Measurements from ENCODE around the gene LRTM1. TPM values are rescaled to one million over a fixed set of nuclear protein-coding genes. Genes with fewer than 3 reads are reported as not detected.

LRTM1 gene
- polyA plus RNA-seq, 3 donors: not detected

DNA sequence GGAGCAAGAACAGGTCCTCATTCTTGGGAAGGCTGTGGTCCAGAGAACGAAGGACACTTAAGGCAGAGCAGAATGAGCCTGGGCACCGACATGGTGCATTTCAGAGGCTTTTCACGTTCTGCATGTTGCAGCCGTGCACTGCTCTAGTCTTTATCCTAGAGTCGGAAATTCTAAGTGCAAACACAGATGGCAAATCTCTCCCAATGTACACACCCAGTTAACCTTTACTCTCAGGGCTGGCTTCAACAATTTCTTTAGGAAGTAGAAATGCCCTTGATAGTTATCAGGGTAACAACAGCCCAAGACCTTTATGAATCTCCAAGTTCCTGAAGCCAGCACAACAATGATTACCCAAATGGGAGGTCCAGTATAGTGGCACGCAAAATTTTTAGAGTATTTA, 39.1 kb upstream of the LRTM1 start:
- H3K9ac ChIP-seq (ENCODE audit: insufficient read depth, low read length, poor library complexity, severe bottlenecking): no peak overlapping the region
- H3K79me2 ChIP-seq (ENCODE audit: insufficient read depth, low read length): peaks cover 37% of the 10 kb centered on the region
- no peaks in the 10 kb centered on the region for H3K9me3 ChIP-seq (replicated peaks in 1 of 2; ENCODE audit: control insufficient read depth in 1 of 2, insufficient read depth in 1 of 2, low read length in 2 of 2)
- peaks cover 81 to 91% of the 10 kb centered on the region in 2 donors for H3K4me1 ChIP-seq (ENCODE audit: control insufficient read depth in 1 of 2, insufficient read depth in 2 of 2, low read length in 2 of 2)
- no peaks in the 10 kb centered on the region for H3K27me3 ChIP-seq (ENCODE audit: control insufficient read depth in 2 of 2, insufficient read depth in 2 of 2, low read length in 2 of 2)
- 88% methylated on average over 3 of the region's 6 CpGs for WGBS (ENCODE audit: insufficient coverage)
- intact Hi-C loops (cut with micrococcal nuclease): no loop called here
- H2AFZ ChIP-seq (ENCODE audit: insufficient read depth, low read depth, low read length, poor library complexity, severe bottlenecking): no peak overlapping the region
- Mint-ChIP-seq H3K9me3 (peaks cover 0 to 3% (median 0%) of the 10 kb centered on the region in 7 donors), H3K27me3 (ENCODE audit: low read depth in 3 of 3) (peaks cover 0 to 2% (median 0%) of the 10 kb centered on the region in 3 donors), H3K36me3 (peaks cover 9% of the 10 kb centered on the region in 2 donors), H3K27ac (peak overlapping the region; percentile 66 to 92 (median 84)), H3K4me3 (peak overlapping the region in 1 of 2 donors; percentile 90), H3K4me1 (peaks cover 86% of the 10 kb centered on the region)
- H3K4me3 ChIP-seq (replicated peaks in 1 of 3; ENCODE audit: low read depth in 2 of 3, low read length in 3 of 3): peak overlapping the region in 1 of 3 experiments; percentile 81
- no peak for DNase-seq
- H4K20me1 ChIP-seq (ENCODE audit: insufficient read depth, low read length): no peaks in the 10 kb centered on the region
- peaks cover 2% of the 10 kb centered on the region in 2 donors for H3K36me3 ChIP-seq (replicated peaks in 1 of 2; ENCODE audit: control insufficient read depth in 1 of 2, insufficient read depth in 2 of 2, low read length in 2 of 2)
- TF ChIP-seq, protein P1, sequence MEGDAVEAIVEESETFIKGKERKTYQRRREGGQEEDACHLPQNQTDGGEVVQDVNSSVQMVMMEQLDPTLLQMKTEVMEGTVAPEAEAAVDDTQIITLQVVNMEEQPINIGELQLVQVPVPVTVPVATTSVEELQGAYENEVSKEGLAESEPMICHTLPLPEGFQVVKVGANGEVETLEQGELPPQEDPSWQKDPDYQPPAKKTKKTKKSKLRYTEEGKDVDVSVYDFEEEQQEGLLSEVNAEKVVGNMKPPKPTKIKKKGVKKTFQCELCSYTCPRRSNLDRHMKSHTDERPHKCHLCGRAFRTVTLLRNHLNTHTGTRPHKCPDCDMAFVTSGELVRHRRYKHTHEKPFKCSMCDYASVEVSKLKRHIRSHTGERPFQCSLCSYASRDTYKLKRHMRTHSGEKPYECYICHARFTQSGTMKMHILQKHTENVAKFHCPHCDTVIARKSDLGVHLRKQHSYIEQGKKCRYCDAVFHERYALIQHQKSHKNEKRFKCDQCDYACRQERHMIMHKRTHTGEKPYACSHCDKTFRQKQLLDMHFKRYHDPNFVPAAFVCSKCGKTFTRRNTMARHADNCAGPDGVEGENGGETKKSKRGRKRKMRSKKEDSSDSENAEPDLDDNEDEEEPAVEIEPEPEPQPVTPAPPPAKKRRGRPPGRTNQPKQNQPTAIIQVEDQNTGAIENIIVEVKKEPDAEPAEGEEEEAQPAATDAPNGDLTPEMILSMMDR (IDR thresholded peaks at IDR 0.05): no peak
- peak overlapping the region; percentile 42 to 79 for H3K27ac ChIP-seq (ENCODE audit: low read depth in 1 of 2, low read length in 2 of 2)
- peak overlapping the region; percentile 88 for H3K4me2 ChIP-seq (replicated peaks; ENCODE audit: extremely low read depth, low read length, poor library complexity, severe bottlenecking)

DNA sequence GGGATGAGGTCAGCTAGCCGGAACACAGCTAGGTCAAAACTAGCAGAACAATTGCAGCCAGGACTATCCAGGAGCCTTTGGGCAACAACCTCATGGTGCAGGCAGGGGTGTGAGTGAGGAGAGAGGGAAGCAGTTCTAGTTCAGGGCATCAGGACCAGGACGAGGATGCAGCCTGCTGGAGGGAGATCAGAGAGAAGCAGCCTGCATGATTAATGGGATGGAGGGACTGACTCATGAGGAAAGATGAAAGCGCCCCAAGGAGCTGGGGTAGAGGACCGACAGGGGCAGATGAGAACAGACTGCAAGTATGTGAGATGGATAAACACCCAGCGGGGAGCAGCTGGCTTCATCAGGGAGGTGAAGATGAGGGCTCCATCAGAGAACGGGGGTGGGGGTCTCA, 37.9 kb upstream of the LRTM1 start:
- Mint-ChIP-seq H3K4me3 (peak overlapping the region in 1 of 2 donors; percentile 31), H3K27me3 (ENCODE audit: low read depth in 3 of 3) (peaks cover 0 to 2% (median 0%) of the 10 kb centered on the region in 3 donors), H3K4me1 (peaks cover 77% of the 10 kb centered on the region), H3K36me3 (peaks cover 3 to 6% of the 10 kb centered on the region in 2 donors), H3K27ac (peak overlapping the region in 6 of 7 donors; percentile 31 to 76 (median 55)), H3K9me3 (peaks cover 0 to 3% (median 0%) of the 10 kb centered on the region in 7 donors)
- peak overlapping the region; percentile 42 to 79 for H3K27ac ChIP-seq (ENCODE audit: low read depth in 1 of 2, low read length in 2 of 2)
- H3K36me3 ChIP-seq (replicated peaks in 1 of 2; ENCODE audit: control insufficient read depth in 1 of 2, insufficient read depth in 2 of 2, low read length in 2 of 2): no peaks in the 10 kb centered on the region
- H3K9me3 ChIP-seq (replicated peaks in 1 of 2; ENCODE audit: control insufficient read depth in 1 of 2, insufficient read depth in 1 of 2, low read length in 2 of 2): no peaks in the 10 kb centered on the region
- intact Hi-C loops (cut with micrococcal nuclease): no loop called here
- no peak overlapping the region for H3K4me3 ChIP-seq (replicated peaks in 1 of 3; ENCODE audit: low read depth in 2 of 3, low read length in 3 of 3)
- peak in 1 of 3 donors; percentile 10 for DNase-seq
- peak overlapping the region; percentile 5 for H3K4me2 ChIP-seq (replicated peaks; ENCODE audit: extremely low read depth, low read length, poor library complexity, severe bottlenecking)
- H3K27me3 ChIP-seq (ENCODE audit: control insufficient read depth in 2 of 2, insufficient read depth in 2 of 2, low read length in 2 of 2): no peaks in the 10 kb centered on the region
- no peak overlapping the region for H3K9ac ChIP-seq (ENCODE audit: insufficient read depth, low read length, poor library complexity, severe bottlenecking)
- peaks cover 71 to 79% of the 10 kb centered on the region in 2 donors for H3K4me1 ChIP-seq (ENCODE audit: control insufficient read depth in 1 of 2, insufficient read depth in 2 of 2, low read length in 2 of 2)
- TF ChIP-seq, protein P1 (IDR thresholded peaks at IDR 0.05): no peak
- peaks cover 25% of the 10 kb centered on the region for H3K79me2 ChIP-seq (ENCODE audit: insufficient read depth, low read length)
- no peak overlapping the region for H2AFZ ChIP-seq (ENCODE audit: insufficient read depth, low read depth, low read length, poor library complexity, severe bottlenecking)
- 84% methylated on average over 6 of the region's 6 CpGs for WGBS (ENCODE audit: insufficient coverage)
- no peaks in the 10 kb centered on the region for H4K20me1 ChIP-seq (ENCODE audit: insufficient read depth, low read length)

All from CD14-positive monocyte (primary cell).